HuH-7.5 (cell line): ENCODE measurements around the gene RNF26.
"Not testable (repeated sequence)": the region's sequence is repeated elsewhere in the genome, so short reads cannot be mapped to it uniquely, and the experiment has no call there.

Experiments used
- DNase-seq: peaks from one replicate; pipeline ENCODE4 v3.0.0; 2011; ENCODE audit warnings: low spot score

Gene RNF26

GRCh38 chr11:119371778-119372182 lies 37.5 kb downstream of the RNF26 start:
- no peak for DNase-seq

- no peak for DNase-seq
Observed at GRCh38 chr11:119372260-119373058, 38.1 kb downstream of the RNF26 start.

DNA sequence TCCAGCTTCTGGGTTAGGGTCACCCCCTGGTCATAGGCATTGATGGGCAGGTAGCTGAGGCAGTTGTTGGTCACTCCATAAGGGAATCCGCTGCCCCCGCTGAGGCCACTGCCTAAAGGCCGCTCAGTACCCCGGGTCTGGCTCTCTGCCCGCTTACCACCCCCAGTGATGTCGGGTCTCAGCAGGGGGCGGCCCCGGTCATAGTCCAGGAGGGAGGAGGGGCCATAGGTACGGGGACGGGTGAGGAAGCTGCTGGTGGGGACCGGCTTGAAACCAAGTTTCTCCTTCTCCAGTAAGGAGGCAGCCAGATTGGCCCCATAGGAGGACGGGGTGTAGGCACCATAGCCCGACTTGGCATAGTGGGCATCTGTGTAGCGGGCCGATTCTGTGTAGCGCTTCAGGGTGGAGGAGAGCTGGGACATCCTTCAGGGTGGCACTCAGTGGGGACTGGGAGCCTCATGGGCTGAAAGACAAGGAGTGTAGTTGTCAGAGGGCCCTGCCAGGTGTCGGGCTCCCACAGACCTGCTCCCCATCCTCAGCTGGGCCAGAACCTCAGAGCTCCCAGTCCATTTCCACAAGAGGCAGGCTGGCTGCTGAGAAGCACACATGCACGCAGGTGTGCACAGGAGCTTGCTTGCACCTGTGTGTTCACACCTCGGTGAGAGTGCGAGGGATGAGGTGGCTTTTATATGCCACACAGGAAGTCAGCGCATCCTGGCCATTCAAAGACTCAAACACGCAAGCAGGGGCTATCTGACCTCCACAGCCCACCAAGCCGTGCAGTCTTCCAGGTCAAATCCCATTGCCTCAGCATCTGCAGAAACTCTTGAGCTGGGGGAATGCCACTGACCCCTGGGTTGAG lies 39.0 kb downstream of the RNF26 start:
- DNase-seq = no peak

- DNase-seq = peak; percentile 76
Observed at GRCh38 chr11:119373921-119374631, 39.7 kb downstream of the RNF26 start.

DNA sequence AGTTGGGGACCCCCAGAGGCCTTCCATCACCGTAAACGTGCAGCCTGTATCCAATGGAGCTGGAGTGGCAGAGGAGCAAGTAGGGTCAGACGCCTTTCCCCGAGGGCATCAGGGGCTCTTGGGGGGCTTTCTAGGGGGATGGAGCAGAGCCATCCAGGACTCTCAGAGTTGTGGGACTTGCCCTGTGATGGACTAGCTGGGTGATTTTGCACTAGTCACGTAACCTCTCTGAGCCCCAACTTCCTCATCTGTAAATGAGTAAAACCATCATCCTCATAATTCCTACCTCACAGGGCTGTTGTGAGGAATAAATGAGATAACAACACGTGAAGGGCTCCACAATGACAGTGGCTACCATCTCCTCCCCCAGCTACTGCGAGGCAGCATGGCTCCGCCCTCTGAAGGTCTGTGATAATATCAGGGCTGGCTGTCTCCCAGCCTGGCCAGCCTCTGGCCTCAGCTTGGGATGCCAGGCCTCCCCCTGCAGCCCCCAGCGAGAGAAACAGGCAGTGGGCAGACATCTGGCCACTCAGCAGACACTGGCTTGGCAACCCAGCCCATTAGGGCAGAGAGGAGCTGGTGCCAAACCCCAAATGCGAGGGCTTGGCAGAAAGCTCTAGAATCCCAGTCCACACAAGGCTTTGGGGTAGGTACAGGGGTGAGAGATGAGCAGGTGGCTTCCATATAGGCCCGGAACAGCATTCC lies 40.5 kb downstream of the RNF26 start:
- DNase-seq = no peak

- no peak for DNase-seq
Observed at GRCh38 chr11:119375337-119376196, 41.2 kb downstream of the RNF26 start.

- no peak for DNase-seq
Observed at GRCh38 chr11:119376197-119376847, 42.0 kb downstream of the RNF26 start.

DNA sequence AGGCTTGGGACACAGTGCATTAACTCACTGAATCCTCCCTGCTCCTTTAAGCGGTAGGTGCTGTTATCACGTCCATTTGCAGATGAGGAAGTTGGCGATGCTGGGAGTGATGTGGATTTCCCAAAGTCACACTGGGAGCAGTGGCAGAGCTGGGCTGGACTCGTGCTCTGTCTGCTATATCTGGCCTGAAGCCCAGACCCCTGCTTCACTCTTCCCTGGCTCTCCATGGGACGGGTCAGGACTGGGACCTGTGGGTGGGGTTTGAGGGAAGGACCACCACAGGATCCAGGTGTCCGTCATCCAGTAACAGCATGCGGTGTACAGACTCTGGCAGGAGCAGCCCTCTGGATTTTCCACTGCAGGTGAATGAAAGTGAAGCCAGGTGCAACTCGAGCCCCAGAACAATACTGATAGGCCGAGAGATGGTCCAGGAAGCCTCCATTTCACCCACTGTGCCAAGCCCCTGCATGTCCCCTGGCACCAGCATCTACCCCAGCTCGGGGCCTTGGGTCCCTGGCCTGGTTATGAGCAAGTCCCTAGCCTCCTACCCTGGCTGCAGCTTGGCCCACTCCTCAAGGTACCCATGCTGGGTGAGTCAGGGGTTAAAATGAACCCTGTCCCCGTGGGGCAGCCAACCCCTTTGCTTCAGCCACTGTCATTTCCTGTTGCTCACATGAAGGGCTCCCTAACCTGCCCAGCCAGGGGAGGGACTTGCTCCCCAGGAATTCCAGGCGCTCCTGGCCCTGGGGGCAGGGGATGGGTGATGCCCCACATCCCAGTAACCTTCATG lies 43.0 kb downstream of the RNF26 start:
- no peak for DNase-seq

DNA sequence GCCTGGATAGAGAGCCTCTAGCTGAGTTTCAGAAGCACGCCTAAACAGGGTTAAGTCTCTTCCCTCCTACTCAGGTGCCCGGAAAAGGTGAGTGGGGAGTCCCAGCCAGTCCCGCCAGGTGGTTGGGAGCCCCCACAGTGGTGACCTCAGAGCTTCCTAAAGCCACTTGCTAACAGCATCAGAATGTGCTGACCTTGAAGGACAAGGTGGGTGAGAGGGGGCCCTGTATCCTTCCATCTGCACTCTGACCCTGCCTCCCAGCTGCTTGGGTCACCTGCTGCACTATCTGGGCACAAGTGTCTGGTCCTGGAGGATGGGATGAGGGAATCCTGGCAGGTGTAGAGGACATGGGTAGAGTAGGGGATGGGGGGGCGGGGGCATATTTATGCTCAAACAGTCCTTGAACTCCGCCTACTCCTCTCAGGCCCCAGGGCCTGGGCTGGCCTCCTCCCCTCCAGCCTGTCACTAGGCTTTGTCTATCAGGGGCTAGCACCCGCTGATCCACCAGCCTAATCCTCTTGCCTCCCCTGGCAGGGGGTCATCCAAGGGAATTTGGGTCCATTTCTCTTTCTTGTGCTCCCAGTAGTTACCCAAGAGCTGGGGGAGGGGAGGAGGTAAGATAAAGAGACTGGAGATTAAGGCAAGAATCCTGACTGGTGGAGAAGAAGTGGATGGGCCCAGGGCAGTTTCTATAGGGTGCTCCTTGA lies 43.8 kb downstream of the RNF26 start:
- DNase-seq = no peak

GRCh38 chr11:119378851-119379465 lies 44.6 kb downstream of the RNF26 start:
- no peak for DNase-seq

GRCh38 chr11:119380160-119380826 lies 46.0 kb downstream of the RNF26 start:
- DNase-seq = no peak

GRCh38 chr11:119380827-119381180 lies 46.5 kb downstream of the RNF26 start:
- no peak for DNase-seq

DNA sequence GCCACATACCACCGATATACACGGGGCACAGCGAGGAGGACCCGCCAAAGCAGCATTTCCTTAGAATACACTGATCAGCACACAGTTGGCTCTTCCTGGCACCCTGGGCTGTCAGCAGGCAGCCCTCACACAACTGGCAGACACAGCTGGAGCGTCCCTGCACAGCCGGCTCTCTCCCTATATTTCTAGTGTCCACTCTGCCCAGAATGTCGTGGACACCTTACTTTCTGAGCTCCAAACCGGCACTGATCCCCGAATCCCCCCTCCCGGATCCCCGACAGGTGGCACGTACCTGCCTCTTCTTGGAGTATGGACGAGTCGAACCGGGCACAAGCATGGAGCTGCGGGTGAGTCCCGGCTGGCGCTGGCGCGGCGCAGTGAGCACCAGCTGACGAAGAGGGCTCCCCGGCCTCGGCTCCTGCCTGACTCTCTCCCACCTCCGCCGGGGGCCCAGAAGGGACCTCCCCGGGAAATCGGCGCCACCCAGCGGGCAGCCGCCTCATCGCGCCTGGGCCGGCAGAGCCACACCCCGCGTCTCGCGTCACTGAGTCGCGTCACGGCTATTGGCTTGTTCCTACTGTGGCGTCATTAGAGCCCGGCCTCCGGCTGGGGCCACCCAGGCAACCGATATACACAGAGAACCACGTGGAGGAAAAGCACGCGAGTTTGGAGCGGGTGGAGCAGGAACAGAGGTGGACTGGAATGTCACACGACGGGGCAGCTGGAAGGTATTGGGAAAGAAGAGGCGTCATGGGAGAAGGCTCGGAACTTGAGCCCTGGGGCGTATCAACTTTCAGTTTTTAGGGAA lies 47.1 kb downstream of the RNF26 start, which contains the start of gene USP2:
Gene USP2, minus strand, starts transcription at position 510 of the 808 bp plus-strand sequence. CDS start 8,210 bp downstream, outside the sequence.
- peak; percentile 77 for DNase-seq

GRCh38 chr11:119382101-119382500 lies 47.8 kb downstream of the RNF26 start:
- no peak for DNase-seq

- not testable (repeated sequence) for DNase-seq
Observed at GRCh38 chr11:119382513-119382912, 48.2 kb downstream of the RNF26 start.

GRCh38 chr11:119384332-119384731 lies 50.0 kb downstream of the RNF26 start:
- DNase-seq = no peak
